HG03457 (cell line): ENCODE data around the gene TEX101.

Experiments
- ATAC-seq: cut with Tn5 transposase; IDR thresholded peaks from one replicate; pipeline ENCODE4 v1.9.1; 2021; ENCODE audit warnings: moderate number of reproducible peaks; ENCODE audit not compliant: unreplicated experiment

The TEX101 gene

GRCh38 chr19:43445426-43445825, 30.7 kb downstream of the TEX101 start:
- no peak for ATAC-seq

- no peak for ATAC-seq
These were observed 32.2 kb downstream of the TEX101 start for GRCh38 chr19:43446746-43447489.

- ATAC-seq, result no peak
These were observed 33.0 kb downstream of the TEX101 start for GRCh38 chr19:43447655-43448054.

GRCh38 chr19:43450545-43450997, 35.9 kb downstream of the TEX101 start:
- ATAC-seq, result no peak

- no peak for ATAC-seq
These were observed 37.9 kb downstream of the TEX101 start for GRCh38 chr19:43452582-43452981.

- no peak for ATAC-seq
These were observed 39.3 kb downstream of the TEX101 start for GRCh38 chr19:43454031-43454430.

GRCh38 chr19:43455321-43456113, 40.8 kb downstream of the TEX101 start:
- ATAC-seq, result no peak

GRCh38 chr19:43457809-43458208, 43.1 kb downstream of the TEX101 start:
- ATAC-seq, result no peak

- no peak for ATAC-seq
These were observed 45.8 kb downstream of the TEX101 start for GRCh38 chr19:43460362-43461016.

GRCh38 chr19:43461303-43461702, 46.6 kb downstream of the TEX101 start:
- ATAC-seq, result no peak

- no peak for ATAC-seq
These were observed 47.7 kb downstream of the TEX101 start for GRCh38 chr19:43462383-43462782.

- ATAC-seq, result no peak
These were observed 48.2 kb downstream of the TEX101 start for GRCh38 chr19:43462785-43463380.

- peak; percentile 77 for ATAC-seq
These were observed 48.9 kb downstream of the TEX101 start for GRCh38 chr19:43463381-43464133.

- ATAC-seq, result peak; percentile 17
These were observed 49.6 kb downstream of the TEX101 start for GRCh38 chr19:43464134-43464775.

GRCh38 chr19:43465468-43466120, 50.9 kb downstream of the TEX101 start, which contains the start of gene LYPD3:
LYPD3 (minus strand) TSS chr19:43465608; CDS start chr19:43465571, 37 bp downstream.
- no peak for ATAC-seq

GRCh38 chr19:43466793-43467192, 52.1 kb downstream of the TEX101 start:
- no peak for ATAC-seq

GRCh38 chr19:43467276-43467675, 52.6 kb downstream of the TEX101 start:
- ATAC-seq, result no peak

GRCh38 chr19:43467730-43468129, 53.0 kb downstream of the TEX101 start:
- no peak for ATAC-seq
